GM18909 (cell line): ENCODE results near the gene AIP.
"Not testable (repeated sequence)": the region's sequence is repeated elsewhere in the genome, so short reads cannot be mapped to it uniquely, and the experiment has no call there.

ENCODE experiments used
- ATAC-seq: cut with Tn5 transposase; IDR thresholded peaks from one replicate; pipeline ENCODE4 v1.9.1; 2021; ENCODE audit warnings: mild to moderate bottlenecking; ENCODE audit not compliant: unreplicated experiment, poor library complexity

The AIP gene

DNA sequence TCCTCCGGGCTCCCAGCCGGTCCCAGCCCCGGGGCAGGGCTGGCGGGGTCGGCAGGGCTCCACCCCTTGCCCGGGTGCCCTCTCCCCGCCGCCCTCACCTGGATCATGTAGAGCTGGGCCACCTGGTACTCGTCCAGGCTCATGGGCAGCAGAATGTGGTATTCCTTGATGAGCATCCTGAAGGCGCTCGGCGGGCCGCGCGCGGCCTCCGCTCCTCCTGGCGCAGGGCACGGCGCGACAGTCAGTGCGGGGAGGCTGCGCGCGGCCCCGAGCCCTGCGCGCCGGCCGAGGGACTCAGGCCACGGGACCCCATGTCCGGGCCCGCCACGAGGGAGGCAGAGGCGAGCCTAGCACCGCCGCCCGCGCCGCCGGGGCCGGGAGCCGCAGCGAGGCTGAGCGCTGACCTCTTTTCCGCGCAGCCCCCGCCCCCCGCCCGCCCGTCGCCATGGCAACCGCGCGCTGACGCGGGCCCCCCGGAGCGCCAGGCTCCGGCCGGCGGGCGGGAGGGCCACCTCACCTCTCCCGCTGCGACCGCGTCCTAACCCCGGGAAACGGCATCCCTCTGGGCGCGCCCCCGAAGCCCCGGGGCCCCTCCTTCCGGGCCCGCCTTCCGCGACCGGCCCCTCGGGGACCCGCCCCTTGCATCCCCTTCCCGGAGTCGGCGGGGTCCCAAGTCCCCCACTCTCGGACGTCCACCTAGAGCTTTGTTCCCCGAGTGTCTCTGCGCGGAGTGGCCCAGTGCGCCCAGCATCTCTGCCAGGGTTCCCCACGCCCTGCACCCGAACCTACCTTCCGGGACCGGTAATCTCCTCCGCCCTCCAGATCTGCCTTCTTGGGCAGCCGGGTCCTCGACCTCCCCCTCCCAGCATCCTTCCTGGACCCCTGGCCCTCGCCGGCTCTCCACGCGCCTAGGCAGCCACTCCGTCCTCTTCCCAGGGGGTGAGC lies 21.5 kb downstream of the AIP start:
- no peak for ATAC-seq

- ATAC-seq: no peak
Observed at GRCh38 chr11:67504950-67505581, 22.2 kb downstream of the AIP start, which contains the start of gene PITPNM1. Gene PITPNM1, minus strand, starts transcription at chr11:67505363. Its CDS starts 1,183 bp downstream, at chr11:67504180.

DNA sequence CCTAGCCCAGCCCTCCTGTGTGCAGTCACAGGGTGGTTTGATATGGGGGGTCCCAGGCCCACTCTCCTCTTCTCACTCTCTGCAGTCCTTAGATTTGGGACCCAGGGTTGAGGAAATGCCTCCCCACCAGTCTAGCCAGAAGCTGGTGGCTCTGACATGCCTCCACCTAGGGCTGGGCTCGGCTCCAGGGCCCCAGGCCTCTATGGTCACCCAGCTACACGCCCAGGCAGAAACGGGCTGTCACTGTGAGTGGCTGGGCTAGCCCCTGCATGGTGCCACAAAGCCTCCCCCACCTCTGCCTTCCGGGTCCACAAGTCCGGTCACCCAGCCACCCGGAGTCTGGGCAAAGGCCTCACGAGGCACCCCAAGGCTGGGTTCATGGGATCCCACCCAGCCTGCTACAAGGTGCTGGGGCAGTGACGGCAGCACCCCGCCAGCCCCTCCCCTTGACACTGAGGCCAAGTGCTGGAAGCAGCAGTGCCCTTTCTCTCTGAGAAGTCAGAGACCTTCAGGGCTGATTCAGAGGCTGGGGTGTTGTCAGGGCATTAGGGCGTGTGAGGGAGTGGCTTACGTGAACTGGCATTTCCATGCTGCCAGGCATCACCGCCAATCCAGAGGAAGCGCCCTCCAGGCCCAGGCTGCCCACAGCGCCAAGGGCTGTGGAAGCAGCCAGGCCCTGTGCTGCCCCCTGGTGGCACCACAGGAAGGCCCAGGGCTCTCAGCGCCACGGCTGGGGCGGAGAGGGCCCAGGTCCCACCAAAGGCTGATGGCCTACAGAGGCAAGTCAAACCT lies 23.0 kb downstream of the AIP start:
- peak; percentile 22 for ATAC-seq

GRCh38 chr11:67506426-67507051 lies 23.7 kb downstream of the AIP start:
- no peak for ATAC-seq

- ATAC-seq: no peak
Observed at GRCh38 chr11:67507242-67507863, 24.5 kb downstream of the AIP start.

- peak; percentile 75 for ATAC-seq
Observed at GRCh38 chr11:67507864-67508485, 25.1 kb downstream of the AIP start, which contains the start of gene CDK2AP2. Gene CDK2AP2, minus strand, starts transcription at chr11:67508162. Its CDS starts 80 bp downstream, at chr11:67508082.

GRCh38 chr11:67508486-67509121 lies 25.8 kb downstream of the AIP start:
- ATAC-seq: peak; percentile 41

DNA sequence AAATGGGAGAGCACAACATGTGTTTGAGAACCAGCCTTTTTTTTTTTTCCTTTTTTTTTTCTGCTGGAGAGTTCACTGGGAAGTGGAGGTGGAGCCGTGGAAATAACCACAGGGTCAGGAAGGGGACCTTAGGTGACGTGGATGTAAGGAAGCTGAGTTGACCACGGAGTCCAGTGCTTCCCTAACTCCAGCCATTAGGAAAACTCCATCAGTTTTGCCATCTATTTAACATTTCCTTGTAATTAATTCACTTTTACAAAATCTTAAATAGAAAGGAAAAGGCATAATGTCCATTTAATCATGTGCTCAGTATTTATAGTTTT lies 27.2 kb downstream of the AIP start:
- ATAC-seq: no peak

GRCh38 chr11:67511558-67511957 lies 28.7 kb downstream of the AIP start:
- ATAC-seq: not testable (repeated sequence)

DNA sequence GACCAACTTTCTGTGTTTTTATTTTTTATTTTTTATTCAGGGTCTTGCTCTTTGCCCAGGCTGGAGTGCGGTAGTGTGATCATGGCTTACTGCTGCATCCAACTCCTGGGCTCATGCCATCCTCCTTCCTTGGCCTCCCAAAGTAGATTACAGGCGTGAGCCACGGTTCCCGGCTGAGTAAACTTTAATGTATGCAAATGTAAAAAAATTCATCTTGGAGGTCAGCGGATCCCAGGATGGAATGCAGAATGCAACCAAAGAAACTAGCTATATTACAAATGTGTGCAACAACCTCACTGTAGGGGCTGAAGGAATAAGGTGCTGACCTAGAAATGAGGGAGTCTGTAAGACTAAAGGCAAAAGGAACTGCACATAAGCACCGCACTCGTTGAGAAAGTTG lies 31.3 kb downstream of the AIP start:
- ATAC-seq: no peak

- no peak for ATAC-seq
Observed at GRCh38 chr11:67516806-67517205, 34.0 kb downstream of the AIP start.

- no peak for ATAC-seq
Observed at GRCh38 chr11:67517784-67518552, 35.1 kb downstream of the AIP start.

DNA sequence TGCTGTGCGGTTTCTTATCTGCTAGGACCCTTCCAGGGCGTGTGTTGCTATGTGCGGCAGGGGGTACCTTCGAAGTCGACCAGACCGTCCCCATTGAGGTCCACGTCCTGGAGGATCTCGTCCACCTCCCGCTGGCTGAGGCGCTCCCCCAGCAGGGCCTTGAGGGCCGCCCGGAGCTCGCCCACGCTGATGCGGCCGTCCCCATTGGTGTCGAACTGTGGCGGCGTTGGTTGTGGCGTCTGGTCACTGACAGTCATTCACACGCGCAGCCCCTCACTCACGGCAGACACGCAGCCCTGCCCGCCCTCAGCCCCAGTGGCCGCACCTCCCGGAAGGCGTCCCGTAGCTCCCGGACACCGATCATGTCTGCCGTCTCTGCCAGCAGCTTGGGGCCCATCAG lies 36.9 kb downstream of the AIP start:
- no peak for ATAC-seq

GRCh38 chr11:67520856-67521824 lies 38.3 kb downstream of the AIP start:
- ATAC-seq: no peak

DNA sequence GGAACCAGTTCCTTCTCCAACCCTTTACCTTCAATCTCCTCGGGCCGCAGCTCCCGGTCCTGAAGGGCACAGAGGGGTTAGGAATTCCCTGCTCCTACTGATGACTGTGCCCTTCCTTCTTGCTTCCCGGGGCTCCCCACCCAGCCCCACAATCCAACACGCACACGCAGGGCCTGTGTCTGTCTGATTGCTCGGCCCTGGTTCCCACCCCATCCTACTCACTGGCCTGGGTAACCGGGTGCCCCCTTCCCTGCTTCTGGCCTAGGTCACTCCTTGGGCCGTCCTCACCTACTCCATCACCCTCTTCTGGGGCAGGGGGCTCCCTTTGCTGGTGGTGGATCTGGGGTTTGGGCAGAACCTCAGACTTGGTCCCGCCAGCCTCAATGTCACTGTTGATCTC lies 39.1 kb downstream of the AIP start:
- no peak for ATAC-seq

GRCh38 chr11:67522338-67522737 lies 39.5 kb downstream of the AIP start:
- ATAC-seq: no peak
